Measurements from ENCODE around the gene SRSF11.

The SRSF11 gene

GRCh38 chr1:70224954-70225353, 3.8 kb downstream of the SRSF11 start:
- no peak for DNase-seq

DNA sequence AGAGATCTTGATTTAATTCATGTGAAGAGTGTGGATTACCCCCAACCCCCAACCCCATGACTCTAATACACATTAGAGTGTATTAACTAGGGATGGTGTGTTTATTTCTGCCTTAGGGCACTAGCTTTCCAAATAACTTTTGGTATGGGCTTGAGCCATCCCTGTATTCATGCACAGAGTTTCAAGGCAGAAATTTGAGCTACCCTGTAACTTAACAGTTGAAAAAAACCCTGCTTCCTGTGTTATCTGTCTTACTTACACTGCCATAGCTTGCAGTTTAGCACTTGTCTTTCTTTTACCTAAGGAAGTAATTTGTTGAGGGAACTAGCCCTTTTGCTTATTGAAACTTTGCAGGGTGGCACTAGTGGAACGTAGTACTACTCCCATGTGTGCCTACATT, 6.3 kb downstream of the SRSF11 start:
- DNase-seq, result no peak

- no peak for DNase-seq
Observed at GRCh38 chr1:70228670-70229069, 7.5 kb downstream of the SRSF11 start.

DNA sequence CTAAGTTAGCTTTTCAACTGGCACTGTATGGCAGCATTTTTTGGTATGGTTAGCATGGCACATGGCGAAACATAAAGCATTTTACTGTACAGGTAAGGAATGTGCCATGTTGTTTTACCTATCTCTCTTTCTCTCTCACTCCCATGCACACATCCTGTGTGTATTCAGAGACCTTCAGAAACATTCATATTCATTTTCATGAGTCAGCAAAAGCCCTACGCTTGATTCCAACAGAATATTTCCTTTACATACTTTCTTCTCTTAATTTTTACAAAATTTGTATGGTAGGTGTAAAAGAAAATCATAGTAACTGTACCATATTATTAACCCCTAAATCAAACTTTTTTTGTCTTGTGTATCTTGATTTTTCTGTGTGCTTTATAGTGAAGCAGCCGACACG, 10.3 kb downstream of the SRSF11 start:
- DNase-seq, result no peak

GRCh38 chr1:70234733-70235132, 13.6 kb downstream of the SRSF11 start:
- no peak for DNase-seq

DNA sequence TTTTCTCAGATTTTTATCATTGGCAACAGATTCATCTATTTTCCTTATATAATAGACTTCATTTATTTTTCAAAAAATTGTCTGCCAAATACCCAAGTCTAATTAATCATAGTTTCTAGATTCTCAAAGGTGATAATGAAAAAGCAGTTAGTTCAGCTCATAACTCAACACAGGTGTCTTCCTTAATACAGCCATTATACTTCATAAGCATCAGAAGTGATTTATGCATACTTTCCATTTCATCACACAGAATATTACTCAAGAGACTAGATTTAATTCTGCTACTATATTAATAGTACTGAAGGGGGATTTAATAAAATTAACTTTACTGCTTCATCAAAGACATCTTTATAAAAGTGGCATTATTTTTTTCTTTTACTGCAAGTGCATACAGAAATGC, 18.8 kb downstream of the SRSF11 start:
- DNase-seq, result no peak

DNA sequence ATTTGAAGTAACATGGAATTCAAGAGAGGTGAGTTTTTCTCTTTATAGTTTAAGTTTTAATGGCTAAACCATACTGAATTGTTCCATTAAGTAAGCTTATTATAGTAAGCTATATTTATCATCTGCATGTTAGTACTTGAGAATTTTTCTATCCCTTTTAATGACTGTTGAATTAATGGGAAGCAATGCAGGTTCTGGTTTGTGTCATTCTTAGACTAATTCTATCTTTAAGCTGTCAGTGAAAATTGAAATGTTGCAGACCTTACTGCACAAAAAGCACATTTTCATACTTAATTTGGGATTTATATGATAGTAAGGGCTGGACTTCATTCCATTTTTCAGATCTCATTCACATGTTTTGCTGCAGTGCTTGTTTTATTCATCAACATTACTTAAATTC, 25.9 kb downstream of the SRSF11 start:
- DNase-seq, result no peak

GRCh38 chr1:70247768-70248167, 26.6 kb downstream of the SRSF11 start:
- no peak for DNase-seq

DNA sequence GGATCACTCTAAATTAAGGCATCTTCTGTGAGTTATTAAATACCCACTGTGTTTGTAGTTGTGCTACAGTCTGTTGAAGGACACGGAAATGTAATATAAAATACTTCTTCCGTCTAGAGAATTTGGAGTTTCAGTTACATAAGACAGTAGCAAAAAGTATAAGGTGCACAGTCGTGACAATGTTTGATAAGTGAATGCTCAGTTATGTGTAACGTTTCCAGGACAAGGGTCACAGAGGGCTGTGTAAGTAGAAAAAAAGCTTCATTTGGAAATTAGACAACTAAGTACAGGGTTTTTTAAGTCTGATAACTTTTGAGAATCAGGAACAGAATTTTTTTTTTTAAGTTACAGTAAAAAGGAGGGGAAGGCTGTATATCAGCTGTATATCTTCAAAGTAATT, 27.5 kb downstream of the SRSF11 start:
- no peak for DNase-seq

- DNase-seq, result no peak
Observed at GRCh38 chr1:70256664-70257063, 35.5 kb downstream of the SRSF11 start.

- DNase-seq, result no peak
Observed at GRCh38 chr1:70264839-70265238, 43.7 kb downstream of the SRSF11 start.

DNA sequence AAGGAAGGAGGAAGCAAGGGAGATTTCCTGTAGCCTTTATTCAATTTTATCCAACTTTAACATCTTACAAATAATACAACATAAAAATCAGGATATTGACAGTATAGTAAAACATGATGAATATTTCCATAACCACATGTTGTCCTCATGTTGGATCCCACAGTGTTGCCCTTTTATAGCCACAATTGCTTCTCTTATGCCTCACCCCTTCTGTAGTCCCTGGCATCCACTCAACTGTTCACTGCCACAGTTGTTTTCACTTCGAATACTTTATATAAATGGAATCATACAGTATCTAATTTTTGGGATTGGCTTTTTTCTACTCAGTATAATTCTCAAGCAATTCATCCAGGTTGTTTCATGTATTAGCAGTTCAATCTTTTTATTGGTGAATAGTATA, 44.8 kb downstream of the SRSF11 start:
- no peak for DNase-seq

- no peak for DNase-seq
Observed at GRCh38 chr1:70277875-70278274, 56.7 kb downstream of the SRSF11 start.

- DNase-seq, result no peak
Observed at GRCh38 chr1:70278710-70279109, 57.5 kb downstream of the SRSF11 start.

GRCh38 chr1:70284366-70284765, 63.2 kb downstream of the SRSF11 start:
- no peak for DNase-seq

DNA sequence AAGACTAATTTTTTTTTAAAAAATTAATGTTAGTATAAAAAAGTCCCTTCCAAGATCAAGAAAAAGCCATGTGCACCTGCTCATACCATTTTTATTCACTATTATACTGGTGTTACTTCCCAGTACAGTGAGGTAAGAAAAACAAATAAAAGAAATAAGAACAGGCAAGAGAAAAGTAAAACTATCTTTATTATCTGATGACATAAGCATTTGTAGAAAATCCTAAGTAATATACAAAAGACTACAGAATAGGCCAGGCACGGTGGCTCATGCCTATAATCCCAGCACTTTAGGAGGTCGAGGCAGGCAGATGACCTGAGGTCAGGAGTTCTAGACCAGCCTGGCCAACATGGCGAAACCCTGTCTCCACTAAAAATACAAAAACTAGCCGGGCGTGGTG, 65.3 kb downstream of the SRSF11 start:
- DNase-seq, result no peak

- DNase-seq, result no peak
Observed at GRCh38 chr1:70288166-70288565, 67.0 kb downstream of the SRSF11 start.

DNA sequence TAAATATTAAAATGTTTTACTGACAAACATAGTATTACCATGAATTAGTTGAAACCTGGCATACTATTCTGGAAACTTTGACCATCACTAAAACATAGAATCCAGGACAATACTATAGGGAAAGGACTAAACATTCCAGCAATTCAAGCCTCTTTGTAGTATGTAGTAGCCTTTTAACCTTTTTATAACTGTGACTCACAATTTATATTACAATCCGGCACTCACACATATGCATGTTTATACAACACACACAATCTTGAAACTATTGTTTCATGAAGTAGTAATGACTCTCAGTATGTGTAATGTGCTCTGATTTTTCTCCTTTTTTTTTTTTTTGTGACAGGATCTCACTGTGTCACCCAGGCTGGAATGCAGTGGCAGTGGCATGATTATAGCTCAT, 69.0 kb downstream of the SRSF11 start:
- no peak for DNase-seq

- DNase-seq, result no peak
Observed at GRCh38 chr1:70293186-70293843, 72.1 kb downstream of the SRSF11 start.

GRCh38 chr1:70295749-70296148, 74.6 kb downstream of the SRSF11 start:
- no peak for DNase-seq

GRCh38 chr1:70299472-70299871, 78.3 kb downstream of the SRSF11 start:
- no peak for DNase-seq
